Colonic mucosa (tissue), 4 donors: Measurements from ENCODE around the gene RPE65. TPM values are rescaled to one million over a fixed set of nuclear protein-coding genes. Genes with fewer than 3 reads are reported as not detected.
"Not testable (repeated sequence)": the region's sequence is repeated elsewhere in the genome, so short reads cannot be mapped to it uniquely, and the experiment has no call there.

Experiments
- DNase-seq: peaks from one replicate; pipeline ENCODE4 v3.0.0-alpha.2; 2020
- H3K27ac ChIP-seq: fragments of 200-600 bp; one replicate; pipeline ENCODE4 v1.8.0; 2021
- H3K27me3 ChIP-seq: fragments of 200-600 bp; one replicate; pipeline ENCODE4 v1.8.0; 2021
- H3K36me3 ChIP-seq: fragments of 200-600 bp; one replicate; pipeline ENCODE4 v1.8.0; 2021
- H3K4me1 ChIP-seq: fragments of 200-600 bp; one replicate; pipeline ENCODE4 v1.8.0; 2021; ENCODE audit warnings: mild to moderate bottlenecking
- H3K4me3 ChIP-seq: fragments of 200-600 bp; one replicate; pipeline ENCODE4 v1.8.0; 2021
- H3K9ac ChIP-seq, 2 donors: one replicate each; pipeline ENCODE4 v1.7.0; 2013; ENCODE audit warnings: control low read depth in 2 of 2, low read depth in 2 of 2, low read length in 2 of 2
- H3K9me3 ChIP-seq: fragments of 200-600 bp; one replicate; pipeline ENCODE4 v1.8.0; 2021
- CTCF ChIP-seq: fragments of 200-600 bp; IDR thresholded peaks from one replicate; pipeline ENCODE4 v1.8.0; 2022; ENCODE audit warnings: antibody characterized with exemption, mild to moderate bottlenecking
- intact Hi-C: fragments of 100-400 bp; cut with DNase I; formaldehyde crosslinking; loops from one replicate; pipeline ENCODE4 v1.14.1; 2022
- total RNA-seq, 2 donors: library from RNA; stranded (reverse); fragmentation: NEBNext Ultra II Directional in 1 of 2; extraction: Animal tissue kit (Norgen Biotek cat#: 25700) in 1 of 2; gene quantifications; one replicate each; pipeline ENCODE4 v1.2.1, GENCODE V29; 2021
- donor health status: healthy.
- donor health status: DM: no; HTN: no; CAD: no.
- donor health status: DM: no; HTN: no; CAD: no.

The RPE65 gene
- total RNA-seq, 2 donors from 2014 or later = not detected

- TF ChIP-seq CTCF = no peak
- intact Hi-C loops = no loop called here
- no peaks in the 10 kb centered on the region for H3K4me1 ChIP-seq
- no peak overlapping the region for H3K27ac ChIP-seq
- H3K4me3 ChIP-seq = no peak overlapping the region
- DNase-seq = no peak
- H3K36me3 ChIP-seq = no peaks in the 10 kb centered on the region
- no peak overlapping the region for H3K9ac ChIP-seq
- H3K9me3 ChIP-seq = no peaks in the 10 kb centered on the region
- no peaks in the 10 kb centered on the region for H3K27me3 ChIP-seq
Measured at GRCh38 chr1:68493193-68493592, 43.4 kb upstream of the RPE65 start.

- H3K36me3 ChIP-seq, H3K4me3 ChIP-seq, H3K4me1 ChIP-seq, H3K27me3 ChIP-seq, H3K27ac ChIP-seq, H3K9me3 ChIP-seq, intact Hi-C loops, H3K9ac ChIP-seq: not testable (repeated sequence)
- DNase-seq = peak; percentile 59
Measured at GRCh38 chr1:68492255-68492654, 42.5 kb upstream of the RPE65 start.

- Histone ChIP-seq H3K27me3 (no peaks in the 10 kb centered on the region), H3K9me3 (no peaks in the 10 kb centered on the region), H3K4me3 (no peak overlapping the region), H3K36me3 (no peaks in the 10 kb centered on the region), H3K27ac (no peak overlapping the region), H3K4me1 (no peaks in the 10 kb centered on the region), H3K9ac (no peak overlapping the region)
- DNase-seq = no peak
- intact Hi-C loops = no loop called here
- no peak for TF ChIP-seq CTCF
Measured at GRCh38 chr1:68490046-68490651, 40.4 kb upstream of the RPE65 start.

GRCh38 chr1:68485431-68486022 is 35.8 kb upstream of the RPE65 start:
- Histone ChIP-seq H3K4me1 (no peaks in the 10 kb centered on the region), H3K9me3 (no peaks in the 10 kb centered on the region), H3K36me3 (no peaks in the 10 kb centered on the region), H3K9ac (no peak overlapping the region), H3K27ac (no peak overlapping the region), H3K27me3 (no peaks in the 10 kb centered on the region), H3K4me3 (no peak overlapping the region)
- no peak for DNase-seq
- intact Hi-C loops = no loop called here
- no peak for TF ChIP-seq CTCF

GRCh38 chr1:68484618-68485017 is 34.9 kb upstream of the RPE65 start:
- TF ChIP-seq CTCF = no peak
- no peak overlapping the region for H3K4me3 ChIP-seq
- H3K27me3 ChIP-seq = no peaks in the 10 kb centered on the region
- intact Hi-C loops = no loop called here
- no peaks in the 10 kb centered on the region for H3K36me3 ChIP-seq
- no peaks in the 10 kb centered on the region for H3K9me3 ChIP-seq
- H3K9ac ChIP-seq = no peak overlapping the region
- H3K4me1 ChIP-seq = no peaks in the 10 kb centered on the region
- H3K27ac ChIP-seq = no peak overlapping the region
- DNase-seq = no peak

GRCh38 chr1:68481041-68481440 is 31.3 kb upstream of the RPE65 start:
- no peaks in the 10 kb centered on the region for H3K27me3 ChIP-seq
- intact Hi-C loops = no loop called here
- H3K4me1 ChIP-seq = no peaks in the 10 kb centered on the region
- TF ChIP-seq CTCF = no peak
- H3K27ac ChIP-seq = no peak overlapping the region
- H3K4me3 ChIP-seq = no peak overlapping the region
- no peaks in the 10 kb centered on the region for H3K9me3 ChIP-seq
- H3K9ac ChIP-seq = no peak overlapping the region
- H3K36me3 ChIP-seq = no peaks in the 10 kb centered on the region
- no peak for DNase-seq
